Osteocyte (in vitro differentiated cells): ENCODE data around the gene ALDH4A1. TPM values are rescaled to one million over a fixed set of nuclear protein-coding genes. Genes with fewer than 3 reads are reported as not detected.
"Not testable (repeated sequence)": the region's sequence is repeated elsewhere in the genome, so short reads cannot be mapped to it uniquely, and the experiment has no call there.

Experiments used
- DNase-seq: peaks from one replicate; pipeline ENCODE4 v3.0.0; 2021; ENCODE audit warnings: mixed read lengths; ENCODE audit not compliant: unreplicated experiment; ENCODE audit errors: extremely low spot score
- H3K27ac Mint-ChIP-seq: one replicate; pipeline ENCODE4 v1.8.0; 2021; ENCODE audit warnings: mild to moderate bottlenecking, mixed read lengths; ENCODE audit not compliant: unreplicated experiment
- H3K27me3 Mint-ChIP-seq: one replicate; pipeline ENCODE4 v1.8.0; 2021; ENCODE audit warnings: mixed read lengths; ENCODE audit not compliant: unreplicated experiment
- H3K36me3 Mint-ChIP-seq: one replicate; pipeline ENCODE4 v1.8.0; 2021; ENCODE audit warnings: mixed read lengths; ENCODE audit not compliant: unreplicated experiment
- H3K4me1 Mint-ChIP-seq: one replicate; pipeline ENCODE4 v1.8.0; 2021; ENCODE audit warnings: mixed read lengths; ENCODE audit not compliant: unreplicated experiment
- H3K4me3 Mint-ChIP-seq: one replicate; pipeline ENCODE4 v1.8.0; 2021; ENCODE audit warnings: mild to moderate bottlenecking, moderate library complexity, mixed read lengths; ENCODE audit not compliant: unreplicated experiment
- H3K9me3 Mint-ChIP-seq: one replicate; pipeline ENCODE4 v1.8.0; 2021; ENCODE audit warnings: mixed read lengths; ENCODE audit not compliant: unreplicated experiment
- total RNA-seq: library from RNA; stranded (reverse); gene quantifications from 2 replicates; pipeline ENCODE4 v1.2.1, GENCODE V29; 2021
- TF ChIP-seq, protein P1 (sequence below): fragments of 200-600 bp; sonication (generic); IDR thresholded peaks from 2 replicates; pipeline ENCODE4 v1.5.0; 2021; ENCODE audit warnings: antibody characterized with exemption, mild to moderate bottlenecking, moderate library complexity

The ALDH4A1 gene
- total RNA-seq, 1 donor from 2014 or later: 13.8 TPM

DNA sequence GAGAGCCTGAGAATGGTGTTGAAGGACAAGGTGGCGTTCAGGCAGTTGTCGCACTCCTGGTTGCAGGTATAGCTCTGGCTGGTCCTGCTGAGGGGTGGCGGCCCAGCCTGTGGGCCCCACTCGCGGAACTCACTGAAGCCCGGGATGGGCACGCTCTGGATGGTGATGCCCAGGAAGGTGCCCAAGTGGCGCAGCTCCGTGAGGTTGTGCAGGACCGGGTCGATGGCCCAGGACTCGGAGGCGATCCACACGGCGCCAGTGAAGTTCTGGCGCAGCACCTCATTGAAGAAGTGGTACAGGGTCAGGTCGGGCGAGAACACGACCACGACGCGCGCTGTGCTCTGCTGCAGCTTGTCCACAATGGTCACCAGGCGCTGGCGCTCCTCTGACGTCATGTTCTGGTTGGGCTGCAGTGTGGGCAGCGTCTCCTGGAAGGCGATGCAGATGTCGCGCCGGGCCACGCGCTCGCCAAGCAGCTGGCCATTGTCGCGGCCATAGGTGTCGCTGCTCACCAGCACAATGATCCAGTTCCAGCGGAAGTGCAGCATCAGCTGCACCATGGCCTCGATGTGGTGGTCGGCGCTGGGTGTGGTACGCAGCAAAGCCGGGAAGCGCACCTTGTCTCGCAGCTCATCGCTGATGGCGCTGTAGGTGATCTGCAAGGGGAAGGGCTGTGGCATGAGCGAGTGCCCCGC is 47.9 kb downstream of the ALDH4A1 start:
- H3K4me3 Mint-ChIP-seq: no peak overlapping the region
- DNase-seq: no peak
- H3K27ac Mint-ChIP-seq: no peak overlapping the region
- H3K9me3 Mint-ChIP-seq: no peaks in the 10 kb centered on the region
- no peaks in the 10 kb centered on the region for H3K36me3 Mint-ChIP-seq
- TF ChIP-seq, protein P1, sequence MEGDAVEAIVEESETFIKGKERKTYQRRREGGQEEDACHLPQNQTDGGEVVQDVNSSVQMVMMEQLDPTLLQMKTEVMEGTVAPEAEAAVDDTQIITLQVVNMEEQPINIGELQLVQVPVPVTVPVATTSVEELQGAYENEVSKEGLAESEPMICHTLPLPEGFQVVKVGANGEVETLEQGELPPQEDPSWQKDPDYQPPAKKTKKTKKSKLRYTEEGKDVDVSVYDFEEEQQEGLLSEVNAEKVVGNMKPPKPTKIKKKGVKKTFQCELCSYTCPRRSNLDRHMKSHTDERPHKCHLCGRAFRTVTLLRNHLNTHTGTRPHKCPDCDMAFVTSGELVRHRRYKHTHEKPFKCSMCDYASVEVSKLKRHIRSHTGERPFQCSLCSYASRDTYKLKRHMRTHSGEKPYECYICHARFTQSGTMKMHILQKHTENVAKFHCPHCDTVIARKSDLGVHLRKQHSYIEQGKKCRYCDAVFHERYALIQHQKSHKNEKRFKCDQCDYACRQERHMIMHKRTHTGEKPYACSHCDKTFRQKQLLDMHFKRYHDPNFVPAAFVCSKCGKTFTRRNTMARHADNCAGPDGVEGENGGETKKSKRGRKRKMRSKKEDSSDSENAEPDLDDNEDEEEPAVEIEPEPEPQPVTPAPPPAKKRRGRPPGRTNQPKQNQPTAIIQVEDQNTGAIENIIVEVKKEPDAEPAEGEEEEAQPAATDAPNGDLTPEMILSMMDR: no peak
- no peaks in the 10 kb centered on the region for H3K4me1 Mint-ChIP-seq
- no peaks in the 10 kb centered on the region for H3K27me3 Mint-ChIP-seq

DNA sequence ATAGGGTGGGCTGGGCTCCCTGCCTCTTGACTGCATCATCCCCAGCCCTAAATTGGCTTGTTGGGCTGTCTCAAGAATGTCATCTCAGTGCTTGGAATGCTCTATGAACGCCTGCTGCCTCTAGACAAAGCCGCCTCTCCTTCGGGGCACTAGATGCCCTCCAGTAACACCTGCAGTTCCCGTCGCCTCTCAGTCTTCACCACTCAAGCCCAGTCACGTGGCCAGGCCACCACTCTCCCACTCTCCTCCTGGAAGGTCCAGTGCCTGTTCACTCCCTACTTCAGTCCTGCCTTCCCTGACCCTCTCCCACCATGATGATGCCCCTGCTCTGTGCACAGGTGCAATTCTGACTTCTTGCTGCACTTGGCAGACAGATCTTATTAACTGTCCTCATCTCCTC is 49.9 kb downstream of the ALDH4A1 start:
- Mint-ChIP-seq H3K27me3 (peaks cover 2% of the 10 kb centered on the region), H3K9me3 (no peaks in the 10 kb centered on the region), H3K27ac (no peak overlapping the region), H3K4me1 (no peaks in the 10 kb centered on the region), H3K4me3 (no peak overlapping the region), H3K36me3 (no peaks in the 10 kb centered on the region)
- no peak for DNase-seq
- TF ChIP-seq, protein P1: no peak

DNA sequence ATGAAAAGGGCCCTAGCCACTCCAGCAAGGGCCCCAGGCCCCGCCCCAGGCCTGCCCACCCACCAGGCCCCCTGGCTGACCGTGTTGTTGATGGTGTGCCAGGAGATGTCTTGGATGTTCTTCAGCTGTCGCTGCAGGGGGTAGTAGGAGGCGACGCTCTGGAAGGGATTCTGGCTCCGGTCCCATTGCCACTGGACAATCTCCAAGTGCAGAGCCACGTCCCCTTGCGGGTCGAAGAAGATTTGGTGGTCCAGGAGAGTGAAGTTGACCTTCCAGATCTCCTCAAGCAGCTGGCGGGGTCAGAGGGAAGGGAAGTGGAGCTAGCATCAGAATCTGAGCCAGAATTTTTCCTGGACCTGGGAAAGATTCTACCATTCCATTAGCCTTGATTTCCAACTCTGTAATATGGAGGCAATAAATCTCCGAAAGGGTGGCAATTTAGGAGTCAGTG is 53.1 kb downstream of the ALDH4A1 start:
- no peak for DNase-seq
- peaks cover 5% of the 10 kb centered on the region for H3K27me3 Mint-ChIP-seq
- H3K9me3 Mint-ChIP-seq: no peaks in the 10 kb centered on the region
- no peak overlapping the region for H3K4me3 Mint-ChIP-seq
- no peaks in the 10 kb centered on the region for H3K4me1 Mint-ChIP-seq
- H3K36me3 Mint-ChIP-seq: no peaks in the 10 kb centered on the region
- no peak overlapping the region for H3K27ac Mint-ChIP-seq
- TF ChIP-seq, protein P1: no peak

DNA sequence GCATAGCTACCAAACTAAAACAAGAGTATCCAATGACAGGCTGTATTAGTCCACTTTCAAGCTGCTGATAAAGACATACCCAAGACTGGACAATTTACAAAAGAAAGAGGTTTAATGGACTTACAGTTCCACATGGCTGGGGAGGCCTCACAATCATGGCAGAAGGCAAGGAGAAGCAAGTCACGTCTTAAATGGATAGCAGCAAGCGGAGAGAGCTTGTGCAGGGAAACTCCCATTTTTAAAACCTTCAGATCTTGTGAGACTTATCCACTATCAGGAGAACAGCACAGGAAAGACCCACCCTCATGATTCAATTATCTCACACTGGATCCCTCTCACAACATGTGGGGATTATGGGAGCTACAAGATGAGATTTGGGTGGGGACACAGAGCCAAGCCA is 54.6 kb downstream of the ALDH4A1 start:
- not testable (repeated sequence) for H3K4me3 Mint-ChIP-seq, H3K4me1 Mint-ChIP-seq, DNase-seq, H3K36me3 Mint-ChIP-seq, H3K9me3 Mint-ChIP-seq, H3K27ac Mint-ChIP-seq, H3K27me3 Mint-ChIP-seq

DNA sequence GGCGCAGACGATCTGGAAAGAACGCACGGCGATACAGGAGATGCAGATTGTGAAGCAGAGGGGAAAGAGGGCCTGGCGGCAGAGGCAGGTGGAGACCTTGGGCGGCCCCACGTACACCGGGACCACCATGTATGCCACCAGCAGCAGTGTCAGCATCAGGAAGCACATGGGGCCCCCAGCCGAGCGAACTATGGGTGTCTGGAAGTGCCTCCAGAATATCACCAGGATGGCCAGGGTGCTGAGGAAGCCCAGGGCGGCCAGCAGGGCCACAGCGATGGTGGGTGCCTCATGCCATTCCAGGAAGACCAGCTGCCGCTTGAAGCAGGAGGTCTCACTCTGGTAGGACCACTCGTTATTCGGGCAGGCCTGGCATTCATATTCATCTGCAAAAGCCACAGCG is 62.2 kb downstream of the ALDH4A1 start:
- Mint-ChIP-seq H3K4me3 (no peak overlapping the region), H3K27me3 (peaks cover 17% of the 10 kb centered on the region), H3K9me3 (peaks cover 8% of the 10 kb centered on the region), H3K36me3 (no peaks in the 10 kb centered on the region), H3K27ac (no peak overlapping the region), H3K4me1 (no peaks in the 10 kb centered on the region)
- no peak for DNase-seq
- TF ChIP-seq, protein P1: no peak
